OCI-LY3 (cell line): Measurements from ENCODE around the gene ACAT2.
"Not testable (repeated sequence)": the region's sequence is repeated elsewhere in the genome, so short reads cannot be mapped to it uniquely, and the experiment has no call there.

Experiments used
- H2AFZ ChIP-seq: fragments of 200-600, 300-600 bp; shearing (Covaris generic); 2 replicates; pipeline ENCODE4 v1.6.0; 2014; ENCODE audit warnings: antibody characterized with exemption, low read depth, low read length
- H3K27ac ChIP-seq: fragments of 200-600, 300-600 bp; sonication (generic); 2 replicates; pipeline ENCODE4 v1.5.1; 2014; ENCODE audit warnings: mild to moderate bottlenecking, low read length, moderate library complexity, mixed read lengths
- H3K27me3 ChIP-seq: fragments of 200-600, 300-600 bp; sonication (generic); 2 replicates; pipeline ENCODE4 v1.6.1; 2014; ENCODE audit warnings: low read depth, low read length, mixed read lengths
- H3K36me3 ChIP-seq: fragments of 200-600, 300-600 bp; sonication (generic); replicated peaks from 2 replicates; pipeline ENCODE3; 2014; ENCODE audit warnings: low read depth, low read length, mixed read lengths
- H3K4me1 ChIP-seq: fragments of 300-600, 200-600 bp; sonication (generic); 2 replicates; pipeline ENCODE4 v1.6.1; 2014; ENCODE audit warnings: low read length, mixed read lengths
- H3K4me2 ChIP-seq: fragments of 200-600, 300-600 bp; sonication (generic); 2 replicates; pipeline ENCODE4 v1.6.1; 2014; ENCODE audit warnings: low read length, mixed read lengths
- H3K4me3 ChIP-seq: fragments of 300-600, 200-600 bp; sonication (generic); 2 replicates; pipeline ENCODE4 v1.5.1; 2014; ENCODE audit warnings: antibody characterized with exemption, mild to moderate bottlenecking, low read length, moderate library complexity
- H3K79me2 ChIP-seq: fragments of 300-600, 200-600 bp; shearing (Covaris generic); 2 replicates; pipeline ENCODE4 v1.6.1; 2014; ENCODE audit warnings: mild to moderate bottlenecking, low read length, mixed read lengths
- H3K9ac ChIP-seq: fragments of 300-600, 200-600 bp; shearing (Covaris generic); 2 replicates; pipeline ENCODE4 v1.6.0; 2014; ENCODE audit warnings: mild to moderate bottlenecking, low read length, moderate library complexity
- H3K9me3 ChIP-seq: fragments of 200-600, 300-600 bp; shearing (Covaris generic); 2 replicates; pipeline ENCODE4 v1.6.1; 2014; ENCODE audit warnings: low read length, mixed read lengths; ENCODE audit not compliant: insufficient read depth
- H4K20me1 ChIP-seq: fragments of 200-600, 300-600 bp; sonication (generic); 2 replicates; pipeline ENCODE4 v1.6.1; 2016; ENCODE audit warnings: low read length, mixed read lengths; ENCODE audit not compliant: insufficient read depth
- EZH2phosphoT487 ChIP-seq: fragments of 200-600 bp; shearing (Covaris generic); IDR thresholded peaks from 2 replicates; pipeline ENCODE4 v1.6.1; 2018; ENCODE audit warnings: antibody characterized with exemption, mixed run types, low read depth
- TF ChIP-seq, protein P1 (sequence below): fragments of 200-600, 300-600 bp; sonication (generic); IDR thresholded peaks from 2 replicates; pipeline ENCODE4 v1.5.1; 2014; ENCODE audit warnings: antibody characterized with exemption, low read length, low read depth

The ACAT2 gene

DNA sequence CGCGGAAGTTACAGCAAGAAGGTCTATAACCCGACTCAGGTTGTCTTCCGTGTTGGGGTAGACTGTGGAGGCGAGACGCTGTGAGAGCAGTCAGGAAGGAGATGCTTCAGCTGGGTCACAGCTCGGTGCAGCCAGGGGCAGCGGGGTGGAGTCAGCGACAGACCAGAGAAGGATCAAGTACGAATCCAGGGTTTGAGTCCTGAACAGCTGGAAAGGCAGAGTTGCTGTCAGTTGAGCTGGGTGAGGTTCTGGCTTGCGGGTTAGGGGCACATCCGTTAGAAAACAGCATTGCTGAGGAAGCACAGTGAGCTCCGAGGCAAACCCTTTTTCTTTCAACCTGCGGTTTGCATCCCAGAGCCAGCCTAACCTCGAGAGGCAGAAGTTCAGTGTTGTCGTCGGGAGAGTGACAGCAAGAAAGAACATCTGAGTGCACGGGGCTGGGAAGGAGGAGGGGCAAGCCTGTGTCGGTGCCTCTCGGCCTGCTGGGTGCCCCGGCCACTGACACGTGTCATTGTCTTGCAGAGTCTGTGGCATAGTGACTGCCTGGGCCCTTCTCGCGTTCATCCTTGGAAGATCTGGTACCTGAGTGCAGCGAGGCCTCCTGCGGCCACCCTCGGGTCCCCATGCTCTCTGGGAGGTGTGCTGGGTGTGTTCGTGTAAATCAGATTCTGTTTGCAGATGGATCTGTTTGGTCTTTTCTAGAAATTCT lies 58.2 kb downstream of the ACAT2 start:
- H3K36me3 ChIP-seq = no peaks in the 10 kb centered on the region
- H3K27ac ChIP-seq = no peak overlapping the region
- no peak for TF ChIP-seq EZH2phosphoT487
- TF ChIP-seq, protein P1, sequence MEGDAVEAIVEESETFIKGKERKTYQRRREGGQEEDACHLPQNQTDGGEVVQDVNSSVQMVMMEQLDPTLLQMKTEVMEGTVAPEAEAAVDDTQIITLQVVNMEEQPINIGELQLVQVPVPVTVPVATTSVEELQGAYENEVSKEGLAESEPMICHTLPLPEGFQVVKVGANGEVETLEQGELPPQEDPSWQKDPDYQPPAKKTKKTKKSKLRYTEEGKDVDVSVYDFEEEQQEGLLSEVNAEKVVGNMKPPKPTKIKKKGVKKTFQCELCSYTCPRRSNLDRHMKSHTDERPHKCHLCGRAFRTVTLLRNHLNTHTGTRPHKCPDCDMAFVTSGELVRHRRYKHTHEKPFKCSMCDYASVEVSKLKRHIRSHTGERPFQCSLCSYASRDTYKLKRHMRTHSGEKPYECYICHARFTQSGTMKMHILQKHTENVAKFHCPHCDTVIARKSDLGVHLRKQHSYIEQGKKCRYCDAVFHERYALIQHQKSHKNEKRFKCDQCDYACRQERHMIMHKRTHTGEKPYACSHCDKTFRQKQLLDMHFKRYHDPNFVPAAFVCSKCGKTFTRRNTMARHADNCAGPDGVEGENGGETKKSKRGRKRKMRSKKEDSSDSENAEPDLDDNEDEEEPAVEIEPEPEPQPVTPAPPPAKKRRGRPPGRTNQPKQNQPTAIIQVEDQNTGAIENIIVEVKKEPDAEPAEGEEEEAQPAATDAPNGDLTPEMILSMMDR = no peak
- no peak overlapping the region for H2AFZ ChIP-seq
- no peaks in the 10 kb centered on the region for H3K4me1 ChIP-seq
- H3K4me2 ChIP-seq = no peak overlapping the region
- H3K9ac ChIP-seq = no peak overlapping the region
- no peaks in the 10 kb centered on the region for H3K79me2 ChIP-seq
- no peak overlapping the region for H3K4me3 ChIP-seq
- H3K27me3 ChIP-seq = no peaks in the 10 kb centered on the region
- no peaks in the 10 kb centered on the region for H3K9me3 ChIP-seq
- no peaks in the 10 kb centered on the region for H4K20me1 ChIP-seq

DNA sequence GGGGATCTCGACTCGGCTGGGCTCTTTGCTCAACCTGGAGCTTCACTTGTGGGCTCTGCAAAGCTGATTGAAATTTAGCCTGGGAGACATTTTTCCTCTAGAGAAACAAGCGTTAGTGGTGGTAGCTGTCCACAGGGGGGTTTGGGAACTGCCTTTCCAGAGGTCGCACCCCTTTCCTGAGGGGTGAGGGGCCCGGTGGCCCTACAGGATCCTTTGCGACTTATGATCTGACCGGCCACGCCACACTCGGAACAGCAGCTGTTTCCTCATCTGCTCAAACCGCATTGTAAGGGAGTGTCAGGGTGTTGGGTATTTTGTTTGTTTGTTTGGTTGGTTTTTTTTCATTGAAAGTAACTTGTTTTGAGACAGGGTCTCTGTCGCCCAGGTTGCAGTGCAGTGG lies 59.3 kb downstream of the ACAT2 start:
- Histone ChIP-seq H4K20me1 (no peaks in the 10 kb centered on the region), H3K9me3 (no peaks in the 10 kb centered on the region), H3K27ac (no peak overlapping the region), H3K4me3 (no peak overlapping the region), H3K27me3 (no peaks in the 10 kb centered on the region), H3K4me2 (no peak overlapping the region), H3K4me1 (no peaks in the 10 kb centered on the region), H3K9ac (no peak overlapping the region), H2AFZ (no peak overlapping the region), H3K79me2 (no peaks in the 10 kb centered on the region), H3K36me3 (no peaks in the 10 kb centered on the region)
- TF ChIP-seq, protein P1 = no peak
- no peak for TF ChIP-seq EZH2phosphoT487

DNA sequence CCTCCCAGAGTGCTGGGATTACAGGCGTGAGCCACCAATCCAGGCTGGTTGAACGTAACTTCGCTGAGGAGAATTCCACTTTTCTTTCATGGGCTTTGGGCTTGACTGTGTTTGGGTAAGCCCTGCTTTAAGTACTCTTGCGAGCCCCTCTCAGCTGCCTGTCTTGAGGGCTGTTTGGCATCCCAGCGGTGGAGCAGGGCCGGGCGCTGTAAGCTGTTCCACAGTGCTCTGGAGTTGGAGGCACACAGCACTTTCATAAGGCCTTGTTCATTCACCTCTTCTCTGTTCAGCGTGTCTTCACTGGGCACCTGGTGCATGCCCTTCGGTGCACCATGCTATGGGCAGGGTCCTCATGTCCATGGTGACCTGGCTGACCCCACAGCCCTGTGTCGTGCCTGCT lies 59.9 kb downstream of the ACAT2 start:
- Histone ChIP-seq H2AFZ (no peak overlapping the region), H3K4me2 (no peak overlapping the region), H3K9me3 (no peaks in the 10 kb centered on the region), H3K27me3 (no peaks in the 10 kb centered on the region), H3K27ac (no peak overlapping the region), H3K36me3 (no peaks in the 10 kb centered on the region), H3K9ac (no peak overlapping the region), H3K4me1 (no peaks in the 10 kb centered on the region), H3K4me3 (no peak overlapping the region), H4K20me1 (no peaks in the 10 kb centered on the region), H3K79me2 (no peaks in the 10 kb centered on the region)
- no peak for TF ChIP-seq EZH2phosphoT487
- TF ChIP-seq, protein P1 = no peak

DNA sequence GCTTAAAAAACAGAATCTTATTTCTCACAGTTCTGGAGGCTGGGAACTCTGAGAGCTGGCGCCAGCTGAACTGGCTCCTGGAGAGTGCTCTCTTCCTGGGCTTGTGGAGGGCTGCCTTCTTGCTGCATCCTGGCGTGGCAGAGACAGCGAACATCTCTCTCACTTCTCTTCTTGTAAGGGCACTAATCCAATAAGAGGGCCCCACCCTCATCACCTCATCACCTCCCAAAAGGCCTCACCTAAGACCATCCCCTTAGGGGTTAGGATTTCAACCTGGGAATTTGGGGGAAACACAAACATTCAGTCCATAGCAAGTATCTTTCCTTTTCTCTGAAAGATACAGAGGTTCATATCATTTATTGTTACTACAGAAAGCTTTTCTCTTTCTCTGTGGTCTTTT lies 62.1 kb downstream of the ACAT2 start:
- H3K4me2 ChIP-seq = no peak overlapping the region
- H3K9ac ChIP-seq = no peak overlapping the region
- H3K27ac ChIP-seq = no peak overlapping the region
- no peaks in the 10 kb centered on the region for H3K79me2 ChIP-seq
- TF ChIP-seq EZH2phosphoT487 = no peak
- TF ChIP-seq, protein P1 = no peak
- H3K4me1 ChIP-seq = no peaks in the 10 kb centered on the region
- H3K36me3 ChIP-seq = no peaks in the 10 kb centered on the region
- H3K9me3 ChIP-seq = no peaks in the 10 kb centered on the region
- H3K27me3 ChIP-seq = no peaks in the 10 kb centered on the region
- H4K20me1 ChIP-seq = no peaks in the 10 kb centered on the region
- H3K4me3 ChIP-seq = no peak overlapping the region
- no peak overlapping the region for H2AFZ ChIP-seq

DNA sequence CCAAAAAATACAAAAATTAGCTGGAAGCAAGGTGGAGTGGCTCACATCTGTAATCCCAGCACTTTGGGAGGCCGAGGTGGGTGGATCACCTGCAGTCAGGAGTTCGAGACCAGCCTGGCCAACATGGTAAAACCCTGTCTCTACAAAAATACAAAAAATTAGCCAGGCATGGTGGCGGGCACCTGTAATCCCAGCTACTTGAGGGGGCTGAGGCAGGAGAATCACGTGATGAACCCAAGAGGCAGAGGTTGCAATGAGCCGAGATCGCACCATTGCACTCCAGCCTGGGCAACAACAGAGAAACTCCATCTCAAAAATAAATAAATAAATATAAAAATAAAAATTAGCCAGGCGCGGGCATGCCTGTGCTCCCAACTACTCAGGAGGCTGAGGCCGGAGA lies 62.8 kb downstream of the ACAT2 start:
- H2AFZ ChIP-seq, H3K36me3 ChIP-seq, H3K4me2 ChIP-seq, H3K9me3 ChIP-seq, H3K27ac ChIP-seq, H3K27me3 ChIP-seq, H3K4me3 ChIP-seq, H3K9ac ChIP-seq, H3K79me2 ChIP-seq, H3K4me1 ChIP-seq, H4K20me1 ChIP-seq: not testable (repeated sequence)
